HG02852 (cell line): Measurements from ENCODE around the gene YWHAH.

Experiments
- ATAC-seq: cut with Tn5 transposase; IDR thresholded peaks from one replicate; pipeline ENCODE4 v1.9.1; 2021; ENCODE audit warnings: mild to moderate bottlenecking, moderate library complexity; ENCODE audit not compliant: unreplicated experiment

YWHAH gene

GRCh38 chr22:31922534-31922933, 21.8 kb upstream of the YWHAH start:
- no peak for ATAC-seq

GRCh38 chr22:31923136-31923535, 21.2 kb upstream of the YWHAH start:
- ATAC-seq, result no peak

- no peak for ATAC-seq
Observed at GRCh38 chr22:31923747-31924146, 20.6 kb upstream of the YWHAH start.

DNA sequence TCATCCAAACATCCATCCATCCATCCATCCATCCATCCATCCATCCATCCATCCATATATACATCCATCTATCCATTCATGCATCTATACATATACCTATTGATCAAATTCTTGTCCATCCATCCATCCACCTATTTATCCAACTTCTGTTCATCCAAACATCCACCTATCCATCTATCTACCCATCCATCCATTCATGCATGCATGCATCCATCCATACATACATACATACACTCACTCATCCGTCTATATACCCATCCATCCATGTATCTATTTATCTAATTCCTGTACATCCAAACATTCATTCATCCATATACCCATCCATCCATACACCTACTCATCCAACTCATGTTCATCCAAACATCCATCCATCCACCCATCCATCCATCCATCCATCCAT, 19.3 kb upstream of the YWHAH start:
- ATAC-seq, result no peak

GRCh38 chr22:31926024-31926423, 18.3 kb upstream of the YWHAH start:
- ATAC-seq, result no peak

DNA sequence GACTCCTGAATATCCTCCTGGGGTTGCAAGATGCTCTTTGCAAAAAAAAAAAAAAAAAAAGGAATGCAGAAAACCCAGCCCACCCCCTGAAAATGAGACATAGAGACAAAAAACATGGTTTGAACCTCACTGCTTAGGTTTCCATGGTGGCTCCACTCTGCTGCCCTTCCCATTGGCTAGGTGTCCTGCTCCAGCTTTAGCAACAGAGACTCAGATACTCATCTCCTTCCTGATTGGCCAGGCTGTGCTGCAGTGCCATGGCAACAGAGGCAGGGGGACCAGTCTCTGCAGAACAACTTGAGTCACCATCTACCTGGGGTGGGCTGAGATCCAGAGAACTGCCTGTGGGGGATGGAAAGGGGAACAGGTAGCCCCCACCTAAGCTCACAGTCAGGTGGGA, 17.4 kb upstream of the YWHAH start:
- no peak for ATAC-seq

GRCh38 chr22:31927562-31927961, 16.8 kb upstream of the YWHAH start:
- ATAC-seq, result no peak

DNA sequence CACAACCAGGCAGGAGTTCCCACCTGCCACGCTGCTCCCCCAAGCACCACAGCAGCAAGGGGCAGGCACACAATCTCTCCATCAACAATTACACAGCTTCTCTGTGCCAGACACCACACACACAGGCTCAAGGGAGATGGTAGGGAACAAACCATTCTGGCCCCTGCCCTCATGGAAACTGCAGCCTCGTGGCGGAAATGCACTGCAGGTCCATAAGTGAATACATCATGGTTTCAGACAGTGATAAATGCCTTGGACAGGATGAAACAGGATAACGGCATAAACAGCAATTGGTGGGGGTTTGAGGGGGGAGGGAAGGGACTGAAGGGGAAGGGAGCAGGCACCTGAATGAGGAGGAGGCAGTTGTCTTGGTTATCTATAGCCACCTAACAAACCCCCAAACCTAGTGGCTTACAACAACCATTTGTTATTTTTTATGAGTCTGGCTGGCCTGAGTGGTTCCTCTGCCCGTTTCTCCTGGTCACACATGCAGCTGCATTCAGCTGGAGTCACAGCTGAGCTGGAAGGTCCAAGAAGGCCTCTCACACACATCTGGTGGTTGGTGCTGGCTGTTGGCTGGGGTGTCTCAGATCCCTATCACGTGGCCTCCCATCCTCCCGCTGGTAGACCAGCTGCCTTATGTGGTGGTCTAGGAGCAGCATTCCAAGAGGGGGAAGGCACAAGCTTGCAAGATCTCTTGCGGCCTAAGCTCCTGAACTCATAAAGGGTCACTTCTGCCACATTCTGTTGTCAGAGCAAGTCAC, 15.0 kb upstream of the YWHAH start:
- no peak for ATAC-seq

- no peak for ATAC-seq
Observed at GRCh38 chr22:31932863-31933262, 11.5 kb upstream of the YWHAH start.

DNA sequence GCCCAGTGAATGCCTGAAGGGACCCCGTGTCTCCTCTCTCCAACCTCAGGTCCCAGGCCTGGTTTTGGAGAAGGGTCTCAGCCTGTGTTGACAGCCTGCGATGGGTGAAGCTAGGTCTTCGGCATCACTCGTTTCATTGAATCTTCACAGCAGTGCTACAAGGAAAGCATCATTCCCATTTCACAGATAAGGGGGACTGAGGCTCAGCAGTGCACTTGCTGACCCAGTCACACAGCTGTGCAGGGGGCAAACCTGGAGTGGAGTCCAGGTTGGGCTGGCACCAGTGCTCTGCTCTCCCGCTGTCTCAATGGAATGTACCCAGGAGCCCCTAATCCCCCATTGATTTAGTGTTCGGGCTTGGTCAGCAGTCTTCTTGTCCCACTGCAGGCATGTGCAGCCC, 10.9 kb upstream of the YWHAH start:
- no peak for ATAC-seq

GRCh38 chr22:31933816-31934482, 10.4 kb upstream of the YWHAH start:
- ATAC-seq, result no peak

DNA sequence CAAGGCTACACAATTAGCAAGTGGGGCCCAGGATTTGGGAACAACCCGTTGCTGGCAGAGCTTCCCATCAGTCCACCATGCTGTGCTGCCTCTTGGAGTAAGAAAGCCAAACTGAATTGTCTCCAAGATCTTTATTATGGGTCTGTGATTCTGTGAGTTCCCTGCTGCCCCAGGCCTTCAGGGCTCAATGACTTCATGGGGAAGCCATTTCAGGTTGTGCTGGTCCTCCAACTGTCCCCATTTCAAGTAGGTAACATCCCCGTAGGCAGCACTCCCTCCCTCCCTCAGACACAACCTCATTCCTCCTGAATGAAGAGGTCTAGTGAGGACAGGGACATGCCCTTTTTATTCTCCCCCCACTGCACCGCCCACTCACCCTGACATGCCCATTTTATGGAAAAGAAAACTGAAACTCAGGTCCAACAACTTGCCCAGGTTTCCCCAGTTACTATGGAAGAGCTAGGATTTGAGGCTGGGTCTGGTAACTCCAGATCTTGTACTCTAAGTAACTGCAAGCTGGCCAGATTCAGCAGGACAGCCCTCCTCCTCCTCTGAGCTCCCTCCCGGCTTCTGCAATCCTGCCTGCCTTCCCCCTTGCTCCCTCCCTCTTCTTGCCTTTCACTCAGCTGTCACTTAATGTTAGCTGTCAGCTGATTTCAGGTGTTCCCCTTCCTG, 8.2 kb upstream of the YWHAH start:
- no peak for ATAC-seq

DNA sequence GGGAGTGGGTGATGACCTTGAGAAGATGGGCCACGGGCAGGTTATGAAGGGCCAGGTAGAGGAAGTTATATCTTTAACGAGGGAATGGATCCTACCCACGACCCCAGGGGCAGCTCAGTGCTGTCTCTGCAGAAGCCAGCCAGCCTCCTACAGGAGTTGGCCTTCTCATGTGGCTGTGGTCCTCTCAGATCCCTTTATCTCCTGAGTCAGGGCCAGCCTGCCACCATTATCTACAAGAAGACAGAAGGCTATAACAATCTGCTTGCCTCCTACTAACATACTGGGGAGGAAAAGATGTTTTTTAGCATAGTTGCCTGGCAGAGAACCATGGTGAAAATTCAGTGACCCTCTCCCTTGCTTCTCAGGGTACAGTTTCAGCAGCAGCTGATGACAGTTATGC, 7.0 kb upstream of the YWHAH start:
- ATAC-seq, result no peak

GRCh38 chr22:31938296-31938695, 6.0 kb upstream of the YWHAH start:
- no peak for ATAC-seq

DNA sequence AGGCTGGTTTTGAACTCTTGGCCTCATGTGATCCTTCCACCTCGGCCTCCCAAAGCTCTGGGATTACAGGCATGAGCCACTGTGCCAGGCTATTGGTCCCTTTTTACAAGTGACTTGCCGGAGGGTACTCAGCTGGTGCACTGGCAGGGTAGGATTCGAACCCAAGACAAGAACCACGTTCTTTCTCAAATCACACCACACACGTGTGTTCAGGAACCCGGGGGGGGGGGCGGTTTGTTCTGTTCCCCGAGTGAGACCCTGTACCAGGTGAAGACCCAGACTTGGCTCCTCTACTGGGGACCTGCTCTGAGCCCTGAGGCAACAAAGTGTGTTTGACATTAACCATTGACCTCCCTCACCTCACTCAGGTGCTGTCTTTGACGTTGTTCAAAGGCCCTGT, 3.8 kb upstream of the YWHAH start:
- ATAC-seq, result no peak

- no peak for ATAC-seq
Observed at GRCh38 chr22:31942091-31942490, 2.2 kb upstream of the YWHAH start.

- ATAC-seq, result no peak
Observed at GRCh38 chr22:31943206-31943977, 943 bp upstream of the YWHAH start.

- ATAC-seq, result peak; percentile 31
Observed at GRCh38 chr22:31944700-31945442, 536 bp downstream of the YWHAH start.

DNA sequence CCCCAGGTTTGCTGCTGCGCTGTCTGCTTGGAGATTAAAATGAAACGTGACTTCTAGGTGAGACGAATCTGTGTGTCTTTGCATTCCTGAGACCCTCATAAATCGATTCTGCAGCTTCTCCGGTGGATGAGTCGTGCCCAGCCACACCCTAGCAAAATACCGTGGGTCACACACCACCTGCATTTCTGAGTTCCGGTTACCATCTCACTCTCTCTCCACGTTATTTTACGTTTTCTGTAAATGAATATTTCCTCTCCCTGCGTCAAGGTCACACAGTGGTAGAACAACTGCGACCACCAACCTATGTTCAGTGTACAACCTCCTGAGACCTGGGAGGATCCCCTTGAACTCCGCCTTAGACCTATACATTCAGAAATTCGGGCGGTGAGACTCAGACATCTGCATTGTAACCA, 1.1 kb downstream of the YWHAH start:
- ATAC-seq, result no peak

DNA sequence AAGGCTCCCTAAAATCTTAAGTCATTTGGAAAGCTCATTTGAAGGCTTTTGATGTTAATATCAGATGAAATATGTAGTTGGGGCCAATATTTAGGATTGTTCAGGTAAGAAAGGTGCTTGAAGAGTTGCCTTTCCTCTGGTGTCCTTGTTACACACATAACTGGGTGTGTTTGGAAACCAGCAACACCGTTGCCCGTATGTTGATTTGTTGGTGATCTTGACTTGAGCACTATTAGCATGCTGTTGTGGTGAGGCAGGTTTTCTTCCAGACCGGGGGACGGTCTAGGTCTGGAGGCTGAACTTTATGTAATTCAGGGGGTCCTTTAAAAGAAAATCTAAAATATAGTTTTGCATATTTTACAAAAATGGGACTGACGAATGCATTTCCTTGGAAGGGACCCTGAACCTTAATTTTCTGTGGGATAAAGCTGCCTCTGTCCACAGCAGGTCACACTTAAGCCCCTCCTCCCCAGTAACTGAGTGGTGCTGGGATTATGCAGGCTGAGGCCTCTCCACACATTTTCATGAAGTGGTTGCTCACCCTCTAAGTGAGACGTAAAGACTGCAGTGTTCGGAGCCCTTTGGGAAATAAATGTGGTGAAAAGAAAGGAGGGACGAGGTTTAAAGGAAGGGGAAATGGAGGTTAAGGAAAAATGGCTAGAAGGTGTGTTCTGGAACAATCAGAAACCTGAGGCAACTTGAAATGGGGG, 1.8 kb downstream of the YWHAH start:
- no peak for ATAC-seq
